Body of pancreas (tissue), 4 donors: Measurements from ENCODE around the gene NXPH2.

ENCODE experiments used
- POLR2A ChIP-seq, 3 donors: fragments of 450-650 bp; IDR thresholded peaks; one replicate each; pipeline ENCODE4 v1.6.1; 2016; ENCODE audit warnings: antibody characterized with exemption in 3 of 3, mild to moderate bottlenecking in 2 of 3
- TF ChIP-seq, protein P1 (sequence below), 7 experiments: fragments of 450-650 bp in 4 of 7; fragments of 200-600 bp in 3 of 7; sonication (generic) in 3 of 7; IDR thresholded peaks; one replicate each; pipeline ENCODE4 v1.5.1; 2016 to 2019; ENCODE audit warnings: antibody characterized with exemption in 7 of 7

DNA sequence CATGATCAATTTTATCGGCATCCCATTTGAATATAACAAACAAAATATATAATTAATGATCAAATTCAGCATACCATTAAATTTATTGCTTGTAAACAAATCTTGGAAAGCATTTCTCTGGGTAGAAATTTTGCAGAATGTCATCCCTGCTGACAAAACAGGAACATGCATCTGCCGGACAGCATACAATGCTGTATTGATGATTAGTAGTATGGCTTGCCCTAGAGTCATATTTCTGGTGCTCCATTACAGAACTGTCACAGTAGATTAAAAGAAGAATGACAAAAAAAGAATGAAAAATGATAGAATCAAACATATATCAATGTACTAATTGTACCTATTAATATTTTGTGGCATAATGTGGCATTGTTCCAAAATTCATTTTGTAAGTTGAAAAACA, 98.0 kb downstream of the NXPH2 start:
- TF ChIP-seq, protein P1, sequence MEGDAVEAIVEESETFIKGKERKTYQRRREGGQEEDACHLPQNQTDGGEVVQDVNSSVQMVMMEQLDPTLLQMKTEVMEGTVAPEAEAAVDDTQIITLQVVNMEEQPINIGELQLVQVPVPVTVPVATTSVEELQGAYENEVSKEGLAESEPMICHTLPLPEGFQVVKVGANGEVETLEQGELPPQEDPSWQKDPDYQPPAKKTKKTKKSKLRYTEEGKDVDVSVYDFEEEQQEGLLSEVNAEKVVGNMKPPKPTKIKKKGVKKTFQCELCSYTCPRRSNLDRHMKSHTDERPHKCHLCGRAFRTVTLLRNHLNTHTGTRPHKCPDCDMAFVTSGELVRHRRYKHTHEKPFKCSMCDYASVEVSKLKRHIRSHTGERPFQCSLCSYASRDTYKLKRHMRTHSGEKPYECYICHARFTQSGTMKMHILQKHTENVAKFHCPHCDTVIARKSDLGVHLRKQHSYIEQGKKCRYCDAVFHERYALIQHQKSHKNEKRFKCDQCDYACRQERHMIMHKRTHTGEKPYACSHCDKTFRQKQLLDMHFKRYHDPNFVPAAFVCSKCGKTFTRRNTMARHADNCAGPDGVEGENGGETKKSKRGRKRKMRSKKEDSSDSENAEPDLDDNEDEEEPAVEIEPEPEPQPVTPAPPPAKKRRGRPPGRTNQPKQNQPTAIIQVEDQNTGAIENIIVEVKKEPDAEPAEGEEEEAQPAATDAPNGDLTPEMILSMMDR (IDR thresholded peaks at IDR 0.05), result no peak
- no peak for TF ChIP-seq POLR2A (IDR thresholded peaks at IDR 0.05)
